Thoracic aorta (tissue), 2 donors: ENCODE data around the gene NPEPL1. TPM values are rescaled to one million over a fixed set of nuclear protein-coding genes. Genes with fewer than 3 reads are reported as not detected.

ENCODE experiments used
- ATAC-seq: fragments of 150-250 bp; one replicate; pipeline ENCODE4 v1.8.0; 2017; ENCODE audit warnings: low read depth; ENCODE audit not compliant: insufficient number of reproducible peaks, low FRiP score
- DNase-seq: peaks from one replicate; pipeline ENCODE4 v3.0.0-alpha.2; 2020; ENCODE audit warnings: low spot score
- H3K27ac ChIP-seq, 2 donors: fragments of 200-600 bp; sonication (generic); 1 replicate in 1 of 2; 2 replicates in 1 of 2; pipeline ENCODE4 v1.5.1; 2016; ENCODE audit warnings: mild to moderate bottlenecking in 2 of 2, moderate library complexity in 2 of 2
- H3K27me3 ChIP-seq: fragments of 200-600 bp; sonication (generic); replicated peaks from 2 replicates; pipeline ENCODE4 v1.6.0; 2016; ENCODE audit warnings: mild to moderate bottlenecking; ENCODE audit not compliant: insufficient read depth
- H3K36me3 ChIP-seq: fragments of 200-600 bp; sonication (generic); one replicate; pipeline ENCODE4 v1.5.1; 2016
- H3K4me1 ChIP-seq, 2 donors: fragments of 200-600 bp; sonication (generic); 1 replicate in 1 of 2; 2 replicates in 1 of 2; pipeline versions ENCODE4 v1.5.1 to v1.6.0; 2016; ENCODE audit warnings: low read depth in 2 of 2, mild to moderate bottlenecking in 1 of 2; ENCODE audit not compliant: control insufficient read depth in 1 of 2
- H3K4me3 ChIP-seq: fragments of 200-600 bp; sonication (generic); 2 replicates; pipeline ENCODE4 v1.5.1; 2016; ENCODE audit warnings: mild to moderate bottlenecking
- H3K9me3 ChIP-seq: fragments of 200-600 bp; sonication (generic); 2 replicates; pipeline ENCODE4 v1.5.1; 2016
- CTCF ChIP-seq: fragments of 200-600 bp; sonication (generic); IDR thresholded peaks from one replicate; pipeline ENCODE4 v1.5.1; 2019; ENCODE audit warnings: antibody characterized with exemption
- total RNA-seq, 2 donors: library from RNA; depleted of rRNA; stranded (reverse); fragments of >200 nt; gene quantifications; one replicate each; pipeline versions ENCODE4 v1.1.0 to v1.2.3, GENCODE V29; 2016

NPEPL1 gene
- total RNA-seq, 2 donors from 2014 or later = 47.1 to 59.4 TPM

GRCh38 chr20:58655328-58656107 lies 37.1 kb upstream of the NPEPL1 start:
- no peak for TF ChIP-seq CTCF
- Histone ChIP-seq H3K4me3 (no peak overlapping the region), H3K9me3 (no peaks in the 10 kb centered on the region), H3K4me1 (peaks cover 46 to 47% of the 10 kb centered on the region in 2 donors), H3K27ac (no peak overlapping the region), H3K36me3 (no peaks in the 10 kb centered on the region), H3K27me3 (no peaks in the 10 kb centered on the region)
- DNase-seq (no peak), ATAC-seq (no peak)

DNA sequence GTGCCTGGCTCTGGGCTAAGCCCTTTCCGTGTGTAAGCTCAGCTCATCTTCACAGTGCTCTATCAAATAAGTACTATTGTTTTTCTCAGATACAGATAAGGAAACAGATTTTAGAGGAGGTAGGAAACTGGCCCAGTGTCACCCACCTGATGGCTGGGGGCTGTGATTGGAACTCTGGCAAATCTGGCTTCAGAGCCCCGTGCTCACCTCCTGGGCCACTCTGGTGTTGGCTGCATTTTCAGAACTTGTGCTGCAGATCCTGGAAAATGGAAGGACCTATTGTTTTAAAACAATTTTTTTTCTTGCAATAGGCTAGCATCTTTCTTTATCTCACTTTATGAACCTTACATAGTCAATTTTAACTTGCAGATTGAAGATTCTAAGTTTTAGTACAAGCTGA lies 35.8 kb upstream of the NPEPL1 start:
- H3K27ac ChIP-seq = no peak overlapping the region
- H3K27me3 ChIP-seq = no peaks in the 10 kb centered on the region
- no peaks in the 10 kb centered on the region for H3K36me3 ChIP-seq
- H3K4me1 ChIP-seq = peaks cover 46 to 47% of the 10 kb centered on the region in 2 donors
- DNase-seq (no peak), ATAC-seq (no peak)
- TF ChIP-seq CTCF = no peak
- H3K4me3 ChIP-seq = no peak overlapping the region
- H3K9me3 ChIP-seq = no peaks in the 10 kb centered on the region

- ATAC-seq (no peak), DNase-seq (no peak)
- Histone ChIP-seq H3K36me3 (no peaks in the 10 kb centered on the region), H3K9me3 (no peaks in the 10 kb centered on the region), H3K4me1 (peaks cover 46 to 47% of the 10 kb centered on the region in 2 donors), H3K4me3 (no peak overlapping the region), H3K27me3 (no peaks in the 10 kb centered on the region), H3K27ac (no peak overlapping the region)
- no peak for TF ChIP-seq CTCF
These were observed 35.3 kb upstream of the NPEPL1 start for GRCh38 chr20:58657262-58657661.

DNA sequence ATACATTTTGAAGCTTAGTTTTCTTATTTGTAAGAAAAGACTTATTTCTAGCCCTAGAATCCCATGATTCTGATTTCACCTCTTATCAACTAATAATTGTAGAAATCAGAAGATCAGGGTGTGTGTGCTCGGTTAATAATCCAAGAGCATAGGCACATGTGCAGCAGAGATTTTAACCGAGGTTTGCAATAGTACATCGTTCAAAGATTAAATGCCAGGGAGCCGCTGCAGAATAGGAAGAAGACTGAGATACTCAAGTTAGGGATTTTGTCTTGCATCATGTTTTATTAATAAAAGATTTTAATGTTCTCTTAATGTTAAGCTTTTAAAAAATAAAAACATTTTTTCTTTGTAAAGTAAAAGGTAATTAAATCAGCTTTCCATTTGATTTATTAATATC lies 34.6 kb upstream of the NPEPL1 start:
- TF ChIP-seq CTCF = no peak
- Histone ChIP-seq H3K27me3 (no peaks in the 10 kb centered on the region), H3K9me3 (no peaks in the 10 kb centered on the region), H3K27ac (no peak overlapping the region), H3K4me3 (no peak overlapping the region), H3K4me1 (peaks cover 41 to 42% of the 10 kb centered on the region in 2 donors), H3K36me3 (no peaks in the 10 kb centered on the region)
- ATAC-seq (no peak), DNase-seq (no peak)

GRCh38 chr20:58658760-58659159 lies 33.8 kb upstream of the NPEPL1 start:
- Histone ChIP-seq H3K27me3 (no peaks in the 10 kb centered on the region), H3K27ac (no peak overlapping the region), H3K4me1 (peaks cover 35% of the 10 kb centered on the region in 2 donors), H3K4me3 (no peak overlapping the region), H3K9me3 (no peaks in the 10 kb centered on the region), H3K36me3 (no peaks in the 10 kb centered on the region)
- no peak for TF ChIP-seq CTCF
- ATAC-seq (no peak), DNase-seq (no peak)
